Transverse colon (tissue), 4 donors: ENCODE data around the gene UMAD1. TPM values are rescaled to one million over a fixed set of nuclear protein-coding genes. Genes with fewer than 3 reads are reported as not detected.

ENCODE experiments used
- DNase-seq: peaks from one replicate; pipeline ENCODE4 v3.0.0-alpha.2; 2019
- H3K27ac ChIP-seq, 4 donors: fragments of 200-600 bp; sonication (generic); 2 replicates each; pipeline ENCODE4 v1.5.1; 2016 to 2018; ENCODE audit warnings: inconsistent platforms in 4 of 4
- H3K27me3 ChIP-seq: fragments of 200-600 bp; sonication (generic); 2 replicates; pipeline ENCODE4 v1.5.1; 2017; ENCODE audit warnings: inconsistent platforms
- H3K36me3 ChIP-seq, 4 donors: fragments of 200-600 bp; sonication (generic); 2 replicates each; pipeline ENCODE4 v1.5.1; 2017 to 2019; ENCODE audit warnings: inconsistent platforms in 4 of 4
- H3K4me1 ChIP-seq, 4 donors: fragments of 200-600 bp; sonication (generic); 2 replicates each; pipeline ENCODE4 v1.5.1; 2017 to 2020; ENCODE audit warnings: inconsistent platforms in 4 of 4
- H3K4me3 ChIP-seq, 4 donors: fragments of 200-600 bp; sonication (generic); 1 replicate in 1 of 4; 2 replicates in 3 of 4; pipeline versions ENCODE4 v1.5.1 to v1.6.1; 2017 to 2019; ENCODE audit warnings: inconsistent platforms in 4 of 4
- H3K9me3 ChIP-seq, 2 donors: fragments of 200-600 bp; sonication (generic); 2 replicates each; pipeline ENCODE4 v1.5.1; 2017 to 2019; ENCODE audit warnings: inconsistent platforms in 2 of 2
- CTCF ChIP-seq, 5 experiments: fragments of 200-600 bp in 3 of 5; fragments of 450-650 bp in 2 of 5; sonication (generic) in 3 of 5; IDR thresholded peaks; 1 replicate in 2 of 5; 2 replicates in 3 of 5; pipeline ENCODE4 v1.5.1; 2016 to 2017; ENCODE audit warnings: antibody characterized with exemption in 5 of 5, inconsistent platforms in 3 of 5, mild to moderate bottlenecking in 2 of 5, moderate library complexity in 1 of 5
- EP300 ChIP-seq: sonication (generic); formaldehyde crosslinking; IDR thresholded peaks from one replicate; pipeline ENCODE4 v1.6.1; 2017; ENCODE audit warnings: antibody characterized with exemption, low read depth
- POLR2A ChIP-seq: fragments of 450-650 bp; IDR thresholded peaks from one replicate; pipeline ENCODE4 v1.6.1; 2016; ENCODE audit warnings: antibody characterized with exemption, mild to moderate bottlenecking, moderate library complexity
- POLR2AphosphoS5 ChIP-seq, 3 donors: sonication (generic); formaldehyde crosslinking; IDR thresholded peaks; one replicate each; pipeline ENCODE4 v1.6.1; 2016; ENCODE audit warnings: antibody characterized with exemption in 3 of 3
- WGBS, 2 donors: methylation state at CpG; one replicate each; pipeline ENCODE4 v1.1.5; 2018; ENCODE audit warnings: low coverage in 1 of 2; 5-methylcytosine and 5-hydroxymethylcytosine counted together
- in situ Hi-C, 4 donors: fragments of 200-750 bp; cut with MboI; loops; one replicate each; pipeline versions ENCODE4 v1.15.0 to v1.15.1; 2017; ENCODE audit warnings: low sequenced_read_pairs in 3 of 4, low pct_ligation_motif_present in 1 of 4, low pct_unique_long_range_greater_than_20kb in 1 of 4
- intact Hi-C: fragments of 100-400 bp; cut with DNase I; formaldehyde crosslinking; loops from one replicate; pipeline ENCODE4 v1.15.1; 2023; ENCODE audit warnings: low total_unique reads
- total RNA-seq, 4 donors: library from RNA; depleted of rRNA; stranded (reverse); fragments of >200 nt; gene quantifications; one replicate each; pipeline ENCODE4 v1.1.0, GENCODE V29; 2016

The UMAD1 gene
- total RNA-seq, 4 donors from 2014 or later = 0.40 to 21.3 (median 14.6) TPM

GRCh38 chr7:7895754-7896153, 255.2 kb downstream of the UMAD1 start:
- Histone ChIP-seq H3K9me3 (no peaks in the 10 kb centered on the region), H3K4me1 (no peaks in the 10 kb centered on the region), H3K27ac (no peak overlapping the region), H3K27me3 (no peaks in the 10 kb centered on the region), H3K36me3 (no peaks in the 10 kb centered on the region), H3K4me3 (no peak overlapping the region)
- intact Hi-C loops (no loop called here), in situ Hi-C loops (no loop called here)
- TF ChIP-seq EP300 = no peak
- TF ChIP-seq POLR2AphosphoS5 (IDR thresholded peaks at IDR 0.05) = no peak
- no peak for TF ChIP-seq CTCF (IDR thresholded peaks at IDR 0.05)
- no peak for TF ChIP-seq POLR2A
- WGBS, 2 donors = 55 to 85% methylated on average over 2 to 4 of the region's 4 CpGs
- DNase-seq = no peak

GRCh38 chr7:7897509-7897908, 257.0 kb downstream of the UMAD1 start:
- in situ Hi-C loops = no loop called here
- Histone ChIP-seq H3K36me3 (no peaks in the 10 kb centered on the region), H3K9me3 (no peaks in the 10 kb centered on the region), H3K27me3 (no peaks in the 10 kb centered on the region), H3K4me1 (no peaks in the 10 kb centered on the region), H3K27ac (no peak overlapping the region), H3K4me3 (no peak overlapping the region)
- no peak for DNase-seq
- WGBS, 2 donors = 83 to 88% methylated on average over 2 of the region's 2 CpGs
- TF ChIP-seq CTCF (IDR thresholded peaks at IDR 0.05) = no peak
- TF ChIP-seq EP300 = no peak
- TF ChIP-seq POLR2A = no peak
- no peak for TF ChIP-seq POLR2AphosphoS5 (IDR thresholded peaks at IDR 0.05)
- intact Hi-C loops = no loop called here

DNA sequence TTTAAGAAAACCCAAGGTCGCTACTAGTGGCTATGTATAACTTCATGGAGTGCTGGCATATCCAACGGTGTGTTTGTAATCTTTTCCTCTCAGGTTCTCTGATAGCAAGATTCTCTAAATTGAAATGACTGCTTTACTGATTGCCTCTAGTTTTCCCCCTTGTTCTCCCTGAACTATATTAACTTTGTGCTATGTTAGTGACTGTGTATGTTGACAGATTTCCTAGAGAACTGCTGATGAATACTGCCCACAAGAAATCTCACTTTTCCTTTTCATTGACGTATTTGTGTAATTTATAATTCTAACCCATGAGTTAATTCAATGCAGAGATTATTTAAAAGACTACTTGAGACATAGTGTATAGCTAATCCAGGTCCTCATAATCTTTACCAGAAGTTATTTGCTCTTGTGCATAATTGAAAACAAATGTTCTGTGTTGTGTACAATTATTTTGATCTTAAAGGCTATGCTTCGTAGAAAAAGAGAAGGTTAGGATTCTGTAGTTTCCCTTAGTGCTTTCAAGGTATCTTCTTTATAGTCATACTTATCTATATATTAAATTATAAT, 257.5 kb downstream of the UMAD1 start:
- in situ Hi-C loops (no loop called here), intact Hi-C loops (no loop called here)
- WGBS, 2 donors = 81 to 96% methylated on average over 4 of the region's 4 CpGs
- H3K27ac ChIP-seq = no peak overlapping the region
- DNase-seq = no peak
- H3K27me3 ChIP-seq = no peaks in the 10 kb centered on the region
- H3K4me3 ChIP-seq = no peak overlapping the region
- TF ChIP-seq POLR2A = no peak
- no peak for TF ChIP-seq CTCF (IDR thresholded peaks at IDR 0.05)
- no peak for TF ChIP-seq EP300
- TF ChIP-seq POLR2AphosphoS5 (IDR thresholded peaks at IDR 0.05) = no peak
- H3K4me1 ChIP-seq = no peaks in the 10 kb centered on the region
- H3K36me3 ChIP-seq = no peaks in the 10 kb centered on the region
- no peaks in the 10 kb centered on the region for H3K9me3 ChIP-seq

DNA sequence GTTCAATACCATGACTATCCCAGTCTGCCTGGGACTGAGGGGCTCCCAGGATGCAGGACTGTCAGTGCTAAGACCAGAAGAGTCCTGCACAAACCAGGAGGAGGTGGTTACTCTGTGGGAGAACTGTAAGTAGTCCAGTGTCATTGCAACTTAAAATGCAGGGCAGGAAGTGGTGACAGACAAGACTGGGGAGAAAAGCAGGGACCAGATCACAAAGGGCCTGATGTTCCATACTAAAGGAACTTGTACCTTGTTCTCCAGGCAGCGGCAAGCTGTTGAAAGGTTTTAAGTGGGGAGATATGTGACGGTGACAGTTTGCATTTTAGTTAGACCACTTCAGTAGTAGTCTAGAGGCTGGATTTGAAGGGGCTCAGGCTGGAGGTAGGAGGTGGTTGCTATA, 262.3 kb downstream of the UMAD1 start:
- no peak for TF ChIP-seq CTCF (IDR thresholded peaks at IDR 0.05)
- TF ChIP-seq POLR2AphosphoS5 (IDR thresholded peaks at IDR 0.05) = no peak
- TF ChIP-seq POLR2A = no peak
- TF ChIP-seq EP300 = no peak
- Histone ChIP-seq H3K36me3 (no peaks in the 10 kb centered on the region), H3K4me3 (no peak overlapping the region), H3K4me1 (no peaks in the 10 kb centered on the region), H3K9me3 (no peaks in the 10 kb centered on the region), H3K27ac (no peak overlapping the region), H3K27me3 (no peaks in the 10 kb centered on the region)
- 95 to 100% methylated on average over 2 of the region's 2 CpGs for WGBS, 2 donors
- in situ Hi-C loops = no loop called here
- intact Hi-C loops = no loop called here
- DNase-seq = no peak
